Activated CD8-positive, alpha-beta memory T cell treated with anti-CD3 and anti-CD28 coated beads for 4 hours (primary cell): ENCODE data around the gene TARS3.
"Not testable (repeated sequence)": the region's sequence is repeated elsewhere in the genome, so short reads cannot be mapped to it uniquely, and the experiment has no call there.

Experiments used
- DNase-seq, 2 donors: peaks; one replicate each; pipeline ENCODE4 v3.0.0-alpha.2; 2020; ENCODE audit warnings: low read depth in 2 of 2

The TARS3 gene

GRCh38 chr15:101723874-101724674 lies at the start of gene TARS3:
TSS of gene TARS3 (minus strand) at chr15:101724473. CDS start at chr15:101724387, 86 bp downstream.
- peak; percentile 90 to 92 for DNase-seq

- DNase-seq, result no peak
Observed at GRCh38 chr15:101773496-101774100, 49.3 kb upstream of the TARS3 start.

GRCh38 chr15:101772921-101773320 lies 48.6 kb upstream of the TARS3 start:
- no peak for DNase-seq

DNA sequence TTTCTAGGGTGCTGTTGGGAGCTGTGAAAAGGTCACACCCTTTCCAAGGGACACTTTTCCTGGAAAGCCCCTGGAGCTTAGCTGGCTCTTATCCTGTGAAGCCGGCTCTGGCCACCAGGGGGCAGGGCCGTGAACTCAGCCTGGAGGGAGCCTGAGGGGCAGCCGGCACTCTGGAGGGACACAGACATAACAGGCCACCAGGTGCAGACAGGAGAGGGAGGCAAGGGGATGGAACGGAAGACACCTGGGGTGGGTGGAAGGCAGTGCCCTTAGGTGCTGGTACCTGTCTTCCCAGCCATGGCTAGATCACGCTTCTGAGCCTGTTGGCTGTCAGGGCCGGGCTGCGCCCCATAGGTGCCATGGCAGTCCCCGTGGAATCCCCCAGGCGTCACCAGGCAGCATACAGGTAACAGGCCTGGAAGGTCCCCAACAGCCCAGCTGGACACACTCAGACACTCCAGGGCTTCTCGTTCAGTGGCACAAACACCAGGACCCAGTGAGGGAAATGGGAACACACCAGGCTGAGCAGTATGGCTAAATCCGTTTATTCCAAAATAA lies 42.9 kb upstream of the TARS3 start:
- DNase-seq, result not testable (repeated sequence)

GRCh38 chr15:101765772-101766456 lies 41.6 kb upstream of the TARS3 start:
- DNase-seq, result no peak

GRCh38 chr15:101765340-101765671 lies 41.0 kb upstream of the TARS3 start:
- not testable (repeated sequence) for DNase-seq

DNA sequence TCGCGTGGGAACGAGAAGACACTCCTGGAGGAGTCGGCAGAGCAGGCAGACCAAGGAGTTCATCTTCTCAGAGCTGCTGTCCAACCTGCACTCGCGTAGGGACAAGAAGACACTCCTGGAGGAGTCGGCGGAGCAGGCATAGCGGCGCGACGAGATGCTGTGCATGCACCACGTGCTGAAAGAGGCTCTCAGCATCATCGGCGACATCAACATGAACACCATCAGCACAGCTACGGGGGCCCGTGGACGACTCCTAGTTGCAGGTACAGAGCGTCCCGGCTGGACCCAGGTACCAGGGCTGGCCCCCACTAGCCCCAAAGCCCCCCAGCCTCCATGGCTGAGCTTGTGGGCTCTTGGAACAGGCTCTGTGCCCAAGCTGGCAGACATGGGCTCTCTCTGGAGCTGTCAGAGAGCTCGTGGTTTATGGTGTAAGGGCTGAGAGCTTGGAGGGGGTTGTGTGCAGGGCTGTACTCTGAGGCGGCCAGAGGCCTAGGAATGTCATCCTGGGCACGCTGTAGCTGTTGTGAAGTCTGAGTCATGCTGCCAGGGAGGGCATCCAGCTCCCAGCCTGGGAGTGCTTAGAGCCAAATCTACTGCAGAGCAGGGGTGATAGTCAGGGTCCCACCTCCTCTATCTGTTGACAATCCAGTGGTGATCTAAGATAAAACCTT lies 40.5 kb upstream of the TARS3 start:
- DNase-seq, result not testable (repeated sequence)

- not testable (repeated sequence) for DNase-seq
Observed at GRCh38 chr15:101746716-101747082, 22.4 kb upstream of the TARS3 start.

- not testable (repeated sequence) for DNase-seq
Observed at GRCh38 chr15:101734837-101735236, 10.6 kb upstream of the TARS3 start.

- no peak for DNase-seq
Observed at GRCh38 chr15:101733545-101733944, 9.3 kb upstream of the TARS3 start.

DNA sequence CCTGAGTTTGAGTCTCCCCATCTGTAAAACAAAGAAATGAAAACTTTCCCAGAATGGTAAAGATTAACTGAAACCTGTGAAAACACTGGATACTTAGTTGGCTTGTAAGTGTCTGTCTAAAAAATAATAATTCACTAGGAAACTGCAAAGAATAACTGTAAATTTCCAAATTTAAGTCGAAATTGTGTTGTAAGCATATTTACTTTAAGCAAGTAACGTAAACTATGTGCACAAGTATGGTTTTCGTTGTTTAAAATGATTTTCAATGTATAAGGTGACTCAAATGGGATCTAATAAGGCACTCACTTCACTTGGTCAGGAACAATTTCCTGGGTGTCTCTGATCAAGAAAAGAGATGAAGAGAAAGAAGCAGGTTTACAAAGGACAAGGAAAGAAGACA lies 8.5 kb upstream of the TARS3 start:
- no peak for DNase-seq

- no peak for DNase-seq
Observed at GRCh38 chr15:101731746-101732145, 7.5 kb upstream of the TARS3 start.

DNA sequence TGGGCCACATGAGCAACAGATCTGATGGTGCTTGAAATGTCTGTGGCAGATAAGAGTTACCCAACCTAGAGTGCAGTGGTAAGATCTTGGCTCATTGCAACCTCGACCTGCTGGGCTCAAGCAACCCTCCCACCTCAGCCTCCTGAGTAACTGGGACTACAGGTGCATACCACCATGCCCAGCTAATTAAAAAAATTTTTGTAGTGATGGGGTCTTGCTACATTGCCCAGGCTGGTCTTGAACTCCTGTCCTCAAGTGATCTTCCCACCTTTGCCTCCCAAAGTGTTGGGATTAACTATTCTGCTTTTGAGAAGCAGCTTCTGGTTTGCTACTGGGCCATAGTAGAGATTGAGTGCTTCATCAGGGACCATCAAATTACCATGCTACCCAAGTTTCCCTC lies 2.9 kb upstream of the TARS3 start:
- DNase-seq, result no peak

DNA sequence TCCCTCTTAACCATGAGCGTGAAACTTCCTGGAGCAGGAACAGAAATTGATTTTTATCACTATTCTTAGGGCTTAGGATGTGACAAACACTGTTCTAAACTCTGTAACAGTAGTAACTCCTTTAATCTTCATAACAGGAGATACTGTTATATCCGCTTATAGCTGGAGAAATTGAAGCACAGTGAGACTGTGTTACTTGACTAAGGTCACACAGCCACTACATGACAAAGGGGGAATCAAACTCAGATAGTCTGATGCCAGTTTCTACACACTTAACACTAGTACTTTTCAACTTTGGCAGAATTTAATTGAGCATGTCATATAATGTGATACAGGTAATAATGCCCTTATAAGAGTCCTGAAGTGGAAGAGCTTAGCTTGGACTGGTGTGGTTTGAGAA lies 800 bp upstream of the TARS3 start:
- DNase-seq, result no peak

DNA sequence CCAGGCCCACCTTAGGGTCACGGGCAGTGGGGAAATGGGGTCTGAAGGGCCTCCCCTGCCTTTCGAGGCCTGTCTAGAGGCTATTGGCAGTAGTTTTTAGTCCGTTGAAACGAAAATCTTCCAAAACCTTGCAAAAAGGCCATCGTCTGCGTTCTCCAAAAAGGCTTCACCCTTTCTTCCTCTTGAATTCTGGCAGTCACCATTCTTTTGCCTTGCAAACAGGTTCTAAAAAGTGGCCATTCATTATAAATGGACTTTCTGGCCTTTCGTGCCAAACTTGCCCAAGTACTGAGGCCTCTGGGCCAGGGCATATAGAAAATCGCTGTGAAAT lies 367 bp upstream of the TARS3 start:
- DNase-seq, result no peak

DNA sequence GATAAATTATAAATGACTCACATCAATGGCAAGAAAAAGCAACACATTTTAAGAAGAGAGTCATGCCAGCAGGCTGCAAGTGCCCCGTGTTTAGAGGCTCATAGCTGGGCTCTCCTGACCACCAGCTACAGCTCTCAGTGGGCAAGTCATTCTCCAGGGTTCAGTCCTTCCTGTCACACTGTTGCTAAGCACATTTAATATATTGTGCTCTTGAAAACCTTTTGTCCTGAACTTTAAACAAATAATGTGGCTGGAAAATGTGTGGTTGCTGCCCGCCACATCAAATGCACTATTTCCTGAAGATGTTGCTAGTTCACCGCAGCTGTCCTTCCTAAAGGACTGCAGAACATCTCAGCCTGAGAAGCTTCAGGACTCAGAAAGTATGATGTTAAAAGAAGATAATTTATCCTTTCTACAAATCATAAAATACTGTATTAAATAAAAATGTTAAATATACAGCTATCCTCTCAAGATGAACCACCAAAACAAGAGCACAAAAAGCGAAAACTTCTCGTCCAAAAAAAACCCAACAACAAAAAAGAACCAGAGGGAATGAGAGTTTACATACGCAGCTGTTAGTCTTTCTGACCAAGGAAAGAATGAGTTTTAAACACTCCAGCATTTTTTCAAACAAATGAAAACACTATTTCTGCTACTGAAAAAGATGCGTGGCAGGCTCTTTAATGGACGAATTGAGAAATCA lies 951 bp downstream of the TARS3 start:
- no peak for DNase-seq

- no peak for DNase-seq
Observed at GRCh38 chr15:101718896-101719295, 5.4 kb downstream of the TARS3 start.

GRCh38 chr15:101712078-101712477 lies 12.2 kb downstream of the TARS3 start:
- DNase-seq, result no peak

DNA sequence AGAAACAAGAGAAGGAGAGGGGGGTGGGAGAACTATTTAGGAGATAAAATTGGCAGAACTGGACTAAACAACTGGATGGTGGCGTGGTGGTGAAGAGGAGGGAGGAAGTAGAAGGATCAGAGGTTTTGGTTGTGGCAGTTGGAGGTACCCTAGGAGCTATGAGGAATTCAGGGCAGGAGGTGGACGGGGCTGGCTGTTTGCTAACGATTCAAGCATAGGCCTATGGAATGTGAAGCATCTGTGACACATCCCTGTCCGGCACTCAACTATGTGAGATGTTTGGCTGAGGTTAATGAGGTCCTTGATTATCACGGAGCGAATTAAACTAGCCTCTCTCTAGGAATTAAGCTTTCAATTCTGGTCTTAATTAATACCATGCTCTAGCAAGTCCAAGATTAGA lies 13.5 kb downstream of the TARS3 start:
- no peak for DNase-seq

- DNase-seq, result no peak
Observed at GRCh38 chr15:101709466-101709865, 14.8 kb downstream of the TARS3 start.

- no peak for DNase-seq
Observed at GRCh38 chr15:101707983-101708382, 16.3 kb downstream of the TARS3 start.

DNA sequence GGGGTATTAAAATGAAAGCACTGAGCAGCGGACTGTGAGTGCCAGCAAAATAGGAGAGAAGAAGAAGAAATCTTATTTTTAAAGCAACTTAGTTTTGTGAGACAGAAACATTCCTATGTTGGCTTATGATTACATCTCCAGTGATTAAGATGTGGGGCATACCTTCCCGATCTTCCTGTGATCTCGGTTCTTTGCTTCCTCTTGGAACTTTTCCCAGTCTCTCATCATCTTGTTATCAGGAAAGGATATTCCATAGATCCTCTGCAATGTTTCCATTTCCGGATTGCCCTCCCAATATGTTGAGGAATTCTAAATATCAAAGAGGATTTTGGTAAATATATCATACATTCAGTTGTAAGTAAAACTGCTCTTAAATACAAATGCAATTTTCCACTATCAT lies 22.2 kb downstream of the TARS3 start:
- DNase-seq, result no peak
